HG03575 (cell line): ENCODE results near the gene GIPC2.
"Not testable (repeated sequence)": the region's sequence is repeated elsewhere in the genome, so short reads cannot be mapped to it uniquely, and the experiment has no call there.

Source experiments
- ATAC-seq: cut with Tn5 transposase; IDR thresholded peaks from one replicate; pipeline ENCODE4 v1.9.1; 2021; ENCODE audit not compliant: unreplicated experiment, insufficient number of reproducible peaks, low FRiP score; ENCODE audit errors: extremely low read depth

GIPC2 gene

DNA sequence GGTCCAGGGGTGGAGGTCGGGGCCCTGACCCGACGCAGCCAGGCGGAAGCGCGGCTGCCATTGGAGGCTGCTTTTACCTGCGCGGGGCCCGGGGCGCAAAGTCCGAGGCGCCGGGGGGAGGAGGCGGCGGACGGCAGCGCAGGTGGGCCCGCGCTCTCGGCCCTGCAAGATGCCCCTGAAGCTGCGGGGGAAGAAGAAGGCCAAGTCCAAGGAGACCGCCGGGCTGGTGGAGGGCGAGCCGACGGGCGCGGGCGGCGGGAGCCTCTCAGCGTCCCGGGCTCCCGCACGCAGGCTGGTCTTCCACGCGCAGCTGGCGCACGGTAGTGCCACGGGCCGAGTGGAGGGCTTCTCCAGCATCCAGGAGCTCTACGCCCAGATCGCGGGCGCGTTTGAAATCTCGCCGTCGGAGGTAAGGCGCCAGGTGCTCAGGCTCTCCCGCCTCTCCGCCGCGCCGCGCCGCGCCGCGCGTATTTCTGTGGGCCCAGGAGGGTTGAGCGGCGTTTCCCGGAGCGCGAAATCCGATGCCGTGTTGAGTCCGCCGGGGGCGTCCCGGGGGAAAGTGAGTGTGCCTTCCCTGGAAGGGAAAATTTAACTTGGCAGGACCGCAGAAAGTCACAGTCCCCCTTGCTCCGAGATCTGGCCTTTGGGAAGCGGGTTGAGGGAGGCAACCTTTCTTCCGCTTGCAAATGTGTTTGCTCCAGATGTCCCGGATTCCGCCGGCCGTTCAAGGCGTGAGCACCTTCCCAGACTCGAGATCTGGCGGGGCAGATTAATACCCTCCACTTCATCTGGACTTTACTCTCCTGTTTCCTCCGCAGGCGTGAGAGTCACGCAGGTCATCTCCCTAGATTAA, at the start of gene GIPC2:
GIPC2 (plus strand) TSS at position 41 of the 853 bp plus-strand sequence; CDS start at position 170, 129 bp downstream.
- ATAC-seq: no peak

- ATAC-seq: no peak
Observed at GRCh38 chr1:77996734-77997133, 49.0 kb upstream of the GIPC2 start.

GRCh38 chr1:78000536-78000935, 45.2 kb upstream of the GIPC2 start:
- not testable (repeated sequence) for ATAC-seq

DNA sequence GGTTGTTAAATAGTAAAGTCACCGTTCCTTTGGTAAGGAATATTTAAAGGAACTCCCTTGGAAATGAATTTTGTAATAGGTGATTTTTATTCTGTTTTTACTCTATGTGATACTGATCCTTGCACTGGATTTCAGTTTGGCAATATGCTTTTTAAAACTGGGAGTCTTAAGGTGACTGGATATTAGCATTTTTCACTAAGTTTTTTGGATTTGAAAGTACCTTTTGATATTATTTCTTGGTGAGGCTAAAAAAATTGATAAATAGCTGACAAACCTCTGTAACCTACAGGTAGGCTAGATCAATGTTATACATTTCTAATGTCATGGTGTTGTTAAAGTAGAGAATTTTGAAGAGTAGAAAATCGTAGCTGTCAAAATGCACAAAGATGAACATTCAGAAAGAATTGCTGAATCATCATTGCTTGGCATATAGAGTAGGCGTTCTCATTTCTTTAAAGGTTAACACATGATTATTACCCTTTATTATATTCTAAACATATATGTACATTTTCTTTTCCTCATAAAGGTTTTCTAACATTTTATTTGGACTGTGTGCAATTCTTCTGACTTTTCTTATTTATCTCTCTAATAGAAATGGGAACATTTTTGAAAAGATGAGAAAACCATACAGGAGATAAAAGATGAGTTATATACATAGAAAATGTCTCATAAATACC, 42.6 kb upstream of the GIPC2 start:
- no peak for ATAC-seq

DNA sequence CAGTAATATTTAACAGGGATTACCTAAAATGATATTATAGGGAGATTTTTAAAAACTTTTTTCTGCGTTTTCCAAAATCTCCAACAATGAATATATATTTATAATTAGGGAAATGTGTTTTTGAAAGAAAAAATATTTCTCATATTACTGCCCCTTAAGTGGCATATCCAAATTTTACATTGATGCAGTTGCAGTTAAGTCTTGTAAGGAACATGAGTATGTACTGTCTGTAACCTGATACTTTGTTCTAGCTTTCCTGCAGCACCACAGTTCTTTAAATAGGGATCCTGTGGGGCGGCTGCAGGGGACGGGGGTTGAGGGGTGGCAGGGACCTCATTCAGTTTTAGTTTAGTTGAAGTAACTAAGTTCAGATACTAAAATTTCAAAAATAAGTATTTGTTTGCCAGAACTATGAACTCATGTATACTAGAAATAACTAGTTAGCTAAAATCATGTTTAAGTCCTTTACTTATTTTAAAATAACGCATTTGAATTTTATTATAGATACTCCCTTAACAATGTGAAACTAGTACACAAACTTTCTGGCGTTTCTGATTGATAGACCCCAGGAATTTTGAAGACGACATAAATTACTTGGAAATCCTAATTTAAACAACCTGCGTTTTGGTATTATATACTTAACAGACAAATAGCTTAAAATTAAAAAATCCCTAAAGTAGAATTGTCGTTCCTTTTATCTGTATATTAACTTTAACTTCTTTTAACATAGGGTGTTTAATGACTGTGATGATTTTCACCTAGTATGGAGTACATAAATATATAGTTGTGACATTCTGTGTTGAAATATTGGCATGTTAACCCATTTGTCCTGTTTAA, 41.7 kb upstream of the GIPC2 start:
- peak; percentile 19 for ATAC-seq

DNA sequence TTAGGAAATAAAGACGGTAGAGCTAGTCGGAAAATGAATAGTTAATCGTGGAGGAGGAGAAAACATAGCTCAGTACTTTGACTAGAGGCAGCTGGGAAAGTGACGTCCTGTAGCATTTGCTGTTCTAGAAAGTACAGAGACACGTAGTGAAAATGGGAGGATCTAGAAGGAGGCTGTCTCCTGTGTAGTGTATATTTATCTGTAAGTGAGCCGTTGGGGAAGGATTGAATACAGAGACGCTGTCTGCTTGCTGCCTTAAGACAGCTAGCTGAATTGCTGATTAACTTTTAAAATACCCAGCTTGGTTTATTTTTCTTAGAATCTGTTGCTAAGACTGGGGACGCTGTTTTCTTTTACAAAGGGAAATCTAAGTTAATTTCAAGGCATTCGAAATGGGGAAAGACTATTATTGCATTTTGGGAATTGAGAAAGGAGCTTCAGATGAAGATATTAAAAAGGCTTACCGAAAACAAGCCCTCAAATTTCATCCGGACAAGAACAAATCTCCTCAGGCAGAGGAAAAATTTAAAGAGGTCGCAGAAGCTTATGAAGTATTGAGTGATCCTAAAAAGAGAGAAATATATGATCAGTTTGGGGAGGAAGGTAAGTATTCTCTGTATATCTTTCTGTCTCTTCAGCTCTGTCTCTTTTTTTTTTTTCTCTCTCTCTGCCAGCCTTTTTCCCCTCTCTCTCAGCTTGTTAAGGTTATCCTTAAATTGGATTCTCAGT, 40.9 kb upstream of the GIPC2 start, which contains the start of gene DNAJB4:
DNAJB4 (plus strand) TSS at position 221 of the 729 bp plus-strand sequence; CDS start at position 393, 172 bp downstream.
- ATAC-seq: peak; percentile 99

GRCh38 chr1:78005448-78005722, 40.4 kb upstream of the GIPC2 start:
- ATAC-seq: no peak

- ATAC-seq: no peak
Observed at GRCh38 chr1:78005755-78006154, 40.0 kb upstream of the GIPC2 start.

- no peak for ATAC-seq
Observed at GRCh38 chr1:78006521-78006920, 39.2 kb upstream of the GIPC2 start.

GRCh38 chr1:78007677-78008341, 38.0 kb upstream of the GIPC2 start:
- no peak for ATAC-seq

DNA sequence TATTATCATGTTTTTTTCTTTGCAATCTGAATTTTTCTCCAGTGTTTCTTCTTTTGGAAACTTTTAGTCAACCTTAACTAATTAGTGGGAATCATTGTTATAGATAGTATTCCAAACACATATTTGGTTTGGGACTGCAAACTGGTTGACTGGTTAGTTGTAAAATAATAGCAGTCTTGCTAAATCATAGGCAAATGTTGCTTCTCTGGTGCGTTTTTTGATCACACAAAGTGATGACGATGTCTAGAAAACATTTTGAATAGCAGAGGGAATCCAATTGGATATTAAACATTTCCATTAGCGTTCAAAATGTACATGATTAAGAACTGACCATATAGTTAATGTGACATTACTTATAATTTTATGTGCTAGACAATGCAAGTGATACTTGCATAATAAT, 36.5 kb upstream of the GIPC2 start:
- no peak for ATAC-seq

GRCh38 chr1:78009836-78010235, 35.9 kb upstream of the GIPC2 start:
- no peak for ATAC-seq

DNA sequence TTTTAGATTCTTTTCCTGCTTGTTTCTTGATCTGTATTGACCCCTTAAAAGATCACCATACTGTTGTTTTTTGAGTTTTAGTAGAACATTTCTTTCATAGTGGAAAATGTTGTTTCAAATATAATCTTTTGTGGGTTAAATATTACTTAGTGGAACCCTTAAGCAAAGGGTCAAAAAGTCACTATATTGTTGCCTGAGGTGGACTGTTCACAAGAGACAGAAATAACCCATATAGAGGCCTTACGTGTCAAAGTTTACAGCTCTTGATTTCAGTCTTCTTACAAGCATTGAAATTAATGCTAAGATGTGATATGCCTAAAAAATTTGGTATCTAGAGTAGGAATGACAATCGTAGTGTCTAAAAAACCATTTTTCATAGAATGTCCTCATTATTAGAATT, 34.7 kb upstream of the GIPC2 start:
- no peak for ATAC-seq

DNA sequence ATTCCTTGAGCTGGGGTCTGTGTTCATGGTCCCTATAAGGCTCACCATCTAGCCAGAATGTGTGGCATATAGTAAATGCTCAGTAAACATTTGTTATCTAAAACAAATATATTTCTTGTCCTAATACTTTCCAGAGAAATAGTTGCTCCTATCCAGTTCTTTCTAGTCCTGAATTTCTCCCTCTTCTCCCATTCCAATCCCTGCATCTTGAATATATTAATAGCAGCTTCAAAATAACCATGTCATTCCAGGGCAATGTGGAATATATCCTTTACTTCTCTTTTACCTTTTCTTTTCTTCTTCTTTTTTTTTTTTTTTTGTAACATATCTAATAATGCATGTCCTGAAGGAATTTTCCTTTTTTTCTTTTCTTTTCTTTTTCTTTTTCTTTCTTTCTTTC, 30.6 kb upstream of the GIPC2 start:
- no peak for ATAC-seq

DNA sequence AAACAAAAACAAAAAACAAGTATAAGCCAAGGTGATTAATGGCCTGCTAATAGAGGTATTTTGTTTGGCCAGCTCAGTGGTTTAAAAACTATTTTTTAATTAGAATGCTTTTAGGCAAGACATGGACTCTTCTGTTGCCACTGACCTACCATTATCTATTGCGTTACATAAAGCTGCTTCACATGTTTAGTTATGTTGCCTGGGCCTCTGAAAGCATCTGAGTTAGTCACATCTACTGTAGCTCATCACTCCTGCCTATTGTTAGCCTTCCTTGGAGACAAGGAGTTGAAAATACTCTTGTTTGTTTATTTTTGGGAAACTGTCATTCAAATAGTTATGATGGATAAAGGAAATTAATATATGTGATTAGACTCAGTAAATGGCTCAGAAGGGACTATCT, 26.7 kb upstream of the GIPC2 start:
- no peak for ATAC-seq

DNA sequence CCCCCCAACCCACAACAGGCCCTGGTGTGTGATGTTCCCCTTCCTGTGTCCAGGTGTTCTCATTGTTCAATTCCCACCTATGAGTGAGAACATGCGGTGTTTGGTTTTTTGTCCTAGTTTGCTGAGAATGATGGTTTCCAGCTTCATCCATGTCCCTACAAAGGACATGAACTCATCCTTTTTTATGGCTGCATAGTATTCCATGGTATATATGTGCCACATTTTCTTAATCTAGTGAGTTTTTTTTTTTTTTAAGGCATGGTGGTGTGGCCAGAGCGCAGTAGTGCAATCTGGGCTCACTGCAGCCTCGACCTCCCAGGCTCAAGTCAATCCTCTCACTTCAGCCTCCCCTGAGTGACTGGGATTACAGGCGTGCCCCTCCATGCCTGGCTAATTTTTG, 24.6 kb upstream of the GIPC2 start:
- not testable (repeated sequence) for ATAC-seq

DNA sequence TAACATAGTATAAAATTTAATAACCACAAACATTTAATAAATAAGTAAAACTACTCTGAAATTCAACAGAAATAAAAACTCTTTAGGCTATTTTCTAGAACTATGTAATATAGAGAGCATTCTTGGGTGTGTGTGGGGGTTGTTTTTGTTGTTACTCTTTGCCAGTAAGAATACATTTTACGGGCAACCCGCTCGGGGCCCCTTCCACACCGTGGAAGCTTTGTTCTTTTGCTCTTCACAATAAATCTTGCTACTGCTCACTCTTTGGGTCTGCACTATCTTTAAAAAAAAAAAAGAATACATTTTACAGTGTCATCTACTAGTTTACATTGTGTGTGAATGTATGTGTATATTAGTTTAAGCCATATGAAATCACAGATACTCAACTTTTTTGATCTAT, 16.0 kb upstream of the GIPC2 start:
- ATAC-seq: no peak

- no peak for ATAC-seq
Observed at GRCh38 chr1:78032996-78033796, 12.6 kb upstream of the GIPC2 start.
